HEK293 (cell line): Measurements from ENCODE around the gene PDE4D.
A peak's percentile ranks its signal among the peaks of the same experiment; 100 is the strongest.

ENCODE experiments used
- FEZF1 ChIP-seq: fragments of 450-650 bp; formaldehyde crosslinking; IDR thresholded peaks from 2 replicates; pipeline ENCODE4 v1.5.1; 2016; ENCODE audit warnings: missing biosample characterization, missing genetic modification characterization
- GLI2 ChIP-seq: fragments of 450-650 bp; formaldehyde crosslinking; IDR thresholded peaks from 2 replicates; pipeline ENCODE4; 2017; ENCODE audit warnings: missing biosample characterization, missing genetic modification characterization, low read depth, borderline replicate concordance
- GLIS2 ChIP-seq: fragments of 450-650 bp; formaldehyde crosslinking; IDR thresholded peaks from 2 replicates; pipeline ENCODE4 v1.5.1; 2016; ENCODE audit warnings: missing biosample characterization, missing genetic modification characterization
- HIC1 ChIP-seq: fragments of 450-650 bp; formaldehyde crosslinking; IDR thresholded peaks from 2 replicates; pipeline ENCODE4 v1.5.1; 2016; ENCODE audit warnings: missing biosample characterization, missing genetic modification characterization
- HOXD13 ChIP-seq: sonication (generic); formaldehyde crosslinking; IDR thresholded peaks from 2 replicates; pipeline ENCODE4 v1.8.0; 2022; ENCODE audit warnings: missing genetic modification reagents, borderline replicate concordance
- KLF10 ChIP-seq: fragments of 450-650 bp; IDR thresholded peaks from 2 replicates; pipeline ENCODE4 v1.5.1; 2018; ENCODE audit warnings: missing biosample characterization, mild to moderate bottlenecking, missing genetic modification characterization
- KLF7 ChIP-seq: fragments of 450-650 bp; formaldehyde crosslinking; IDR thresholded peaks from 2 replicates; pipeline ENCODE4 v1.5.1; 2016; ENCODE audit warnings: missing biosample characterization, missing genetic modification characterization, borderline replicate concordance
- KLF8 ChIP-seq: fragments of 450-650 bp; formaldehyde crosslinking; IDR thresholded peaks from 2 replicates; pipeline ENCODE4 v1.5.1; 2016; ENCODE audit warnings: missing biosample characterization, missing genetic modification characterization
- PATZ1 ChIP-seq: fragments of 450-650 bp; formaldehyde crosslinking; IDR thresholded peaks from 2 replicates; pipeline ENCODE4 v1.5.1; 2016; ENCODE audit warnings: missing biosample characterization, missing genetic modification characterization
- REST ChIP-seq: fragments of 450-650 bp; formaldehyde crosslinking; IDR thresholded peaks from 2 replicates; pipeline ENCODE4 v1.5.1; 2016; ENCODE audit warnings: missing biosample characterization, missing genetic modification characterization
- SP3 ChIP-seq: fragments of 450-650 bp; formaldehyde crosslinking; IDR thresholded peaks from 2 replicates; pipeline ENCODE4 v1.5.1; 2016; ENCODE audit warnings: missing biosample characterization, missing genetic modification characterization
- YY2 ChIP-seq: fragments of 450-650 bp; formaldehyde crosslinking; IDR thresholded peaks from 2 replicates; pipeline ENCODE4 v1.5.1; 2016; ENCODE audit warnings: missing biosample characterization, missing genetic modification characterization
- ZBTB1 ChIP-seq: fragments of 450-650 bp; formaldehyde crosslinking; IDR thresholded peaks from 2 replicates; pipeline ENCODE4 v1.5.1; 2016; ENCODE audit warnings: missing biosample characterization, missing genetic modification characterization
- ZBTB49 ChIP-seq: fragments of 450-650 bp; formaldehyde crosslinking; IDR thresholded peaks from 2 replicates; pipeline ENCODE4 v1.5.1; 2016; ENCODE audit warnings: missing biosample characterization, missing genetic modification characterization, low read depth
- ZFP37 ChIP-seq: fragments of 450-650 bp; formaldehyde crosslinking; IDR thresholded peaks from 2 replicates; pipeline ENCODE4 v1.5.1; 2016; ENCODE audit warnings: missing biosample characterization, missing genetic modification characterization
- ZNF132 ChIP-seq: fragments of 450-650 bp; formaldehyde crosslinking; IDR thresholded peaks from 2 replicates; pipeline ENCODE4 v1.5.1; 2017; ENCODE audit warnings: missing biosample characterization, missing genetic modification characterization, borderline replicate concordance
- ZNF138 ChIP-seq: fragments of 450-650 bp; formaldehyde crosslinking; IDR thresholded peaks from 2 replicates; pipeline ENCODE4 v1.5.1; 2016; ENCODE audit warnings: missing biosample characterization, missing genetic modification characterization, borderline replicate concordance
- ZNF184 ChIP-seq: fragments of 450-650 bp; IDR thresholded peaks from 2 replicates; pipeline ENCODE4 v1.5.1; 2018; ENCODE audit warnings: missing biosample characterization, mild to moderate bottlenecking, missing genetic modification characterization
- ZNF211 ChIP-seq: fragments of 450-650 bp; formaldehyde crosslinking; IDR thresholded peaks from 2 replicates; pipeline ENCODE4 v1.5.1; 2016; ENCODE audit warnings: low read depth, missing biosample characterization, missing genetic modification characterization
- ZNF362 ChIP-seq: fragments of 450-650 bp; formaldehyde crosslinking; IDR thresholded peaks from 2 replicates; pipeline ENCODE4 v1.5.1; 2016; ENCODE audit warnings: missing biosample characterization, missing genetic modification characterization
- ZNF626 ChIP-seq: fragments of 450-650 bp; sonication (Bioruptor Pico); formaldehyde crosslinking; IDR thresholded peaks from 2 replicates; pipeline ENCODE4 v1.5.1; 2018; ENCODE audit warnings: missing biosample characterization, missing genetic modification characterization, inconsistent platforms
- ZNF639 ChIP-seq: fragments of 450-650 bp; formaldehyde crosslinking; IDR thresholded peaks from 2 replicates; pipeline ENCODE4 v1.5.1; 2016; ENCODE audit warnings: missing biosample characterization, missing genetic modification characterization
- ZNF777 ChIP-seq: fragments of 450-650 bp; formaldehyde crosslinking; IDR thresholded peaks from 2 replicates; pipeline ENCODE4 v1.5.1; 2017; ENCODE audit warnings: missing biosample characterization, missing genetic modification characterization, borderline replicate concordance
- ZXDB ChIP-seq: fragments of 450-650 bp; formaldehyde crosslinking; IDR thresholded peaks from 2 replicates; pipeline ENCODE4 v1.5.1; 2016; ENCODE audit warnings: missing biosample characterization, missing genetic modification characterization

PDE4D gene

GRCh38 chr5:59222687-59223511, 670.6 kb downstream of the PDE4D start (continued):
- no peak for TF ChIP-seq REST (tag by site-specific recombination)
- TF ChIP-seq KLF10 (tag by site-specific recombination) = peak; percentile 19; the same call in 1 of the 2 replicates
- TF ChIP-seq GLIS2 (tag by site-specific recombination) = no peak
- TF ChIP-seq ZNF132 = no peak
- TF ChIP-seq GLI2 = peak; percentile 32; the same call in 1 of the 2 replicates
- TF ChIP-seq ZFP37 (tag by site-specific recombination) = no peak
- TF ChIP-seq HIC1 = no peak
- TF ChIP-seq ZBTB49 (tag by site-specific recombination) = no peak
- no peak for TF ChIP-seq ZNF777 (tag by site-specific recombination)
- no peak for TF ChIP-seq YY2 (tag by site-specific recombination)
- peak; percentile 25; the same call in 1 of the 2 replicates for TF ChIP-seq FEZF1
- no peak for TF ChIP-seq ZNF626 (tag by site-specific recombination)
- no peak for TF ChIP-seq KLF8 (tag by site-specific recombination)
- no peak for TF ChIP-seq ZBTB1 (tag by site-specific recombination)
- TF ChIP-seq PATZ1 (tag by site-specific recombination) = no peak
- 0 out of 2 replicates have a peak, but pooled peaks have one; percentile 48 for TF ChIP-seq ZXDB
- TF ChIP-seq ZNF639 = no peak
- no peak for TF ChIP-seq ZNF184 (tag by site-specific recombination)
- TF ChIP-seq ZNF211 (tag by site-specific recombination) = no peak
- 0 out of 2 replicates have a peak, but pooled peaks have one; percentile 22 for TF ChIP-seq KLF7 (tag by site-specific recombination)
- TF ChIP-seq ZNF138 (tag by site-specific recombination) = no peak
- TF ChIP-seq SP3 (tag by site-specific recombination) = no peak
- no peak for TF ChIP-seq HOXD13 (CRISPR knock-in tag)
- TF ChIP-seq ZNF362 (tag by site-specific recombination) = no peak
